ENCODE data around the gene AKIRIN2.

The AKIRIN2 gene

DNA sequence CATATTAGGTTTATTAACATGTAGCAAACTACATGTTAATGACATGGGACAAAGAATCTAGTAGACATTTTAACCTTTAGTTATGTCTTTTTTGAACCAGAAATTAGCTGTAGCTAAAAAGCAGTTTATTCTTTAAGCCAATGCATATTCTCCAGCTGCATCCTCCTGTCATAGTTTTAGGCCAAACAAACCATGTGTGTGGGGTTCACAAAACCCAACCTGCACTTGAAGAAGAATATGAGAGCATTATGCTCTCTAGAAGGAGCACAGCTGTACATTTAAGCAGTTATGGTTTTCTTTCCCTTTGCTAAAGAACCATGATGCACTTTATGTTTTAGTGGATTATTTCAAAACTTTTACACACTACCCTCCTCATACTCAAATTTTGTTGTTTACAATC is 46.2 kb downstream of the AKIRIN2 start:
- no peak for DNase-seq (ENCODE audit: low read depth in 2 of 2)

DNA sequence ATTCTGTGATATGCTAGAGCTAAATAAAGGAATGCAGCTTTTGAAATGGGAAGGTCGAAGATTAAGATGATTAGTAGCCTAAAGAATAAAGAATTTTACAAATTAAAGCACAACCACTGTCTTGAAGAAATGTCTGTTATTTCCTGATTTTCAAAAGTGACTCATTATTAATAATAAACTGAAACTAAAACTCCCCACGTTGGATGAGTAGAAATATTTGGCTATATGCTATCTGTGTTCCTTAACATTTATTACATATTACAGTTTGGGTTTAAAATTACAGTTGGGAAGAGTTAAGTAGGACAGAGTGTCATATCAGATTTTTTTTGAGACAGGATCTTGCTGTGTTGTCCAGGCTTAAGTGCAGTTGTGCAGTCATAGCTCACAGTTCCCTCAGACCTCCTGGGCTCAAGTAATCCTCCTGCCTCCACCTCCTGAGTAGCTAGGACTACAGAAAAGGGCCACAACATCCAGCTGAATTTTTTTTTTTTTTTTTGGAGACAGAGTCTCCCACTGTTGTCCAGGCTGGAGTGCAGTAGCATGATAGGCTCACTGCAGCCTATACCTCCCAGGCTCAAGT is 47.1 kb downstream of the AKIRIN2 start:
- no peak for DNase-seq (ENCODE audit: low read depth in 2 of 2)

DNA sequence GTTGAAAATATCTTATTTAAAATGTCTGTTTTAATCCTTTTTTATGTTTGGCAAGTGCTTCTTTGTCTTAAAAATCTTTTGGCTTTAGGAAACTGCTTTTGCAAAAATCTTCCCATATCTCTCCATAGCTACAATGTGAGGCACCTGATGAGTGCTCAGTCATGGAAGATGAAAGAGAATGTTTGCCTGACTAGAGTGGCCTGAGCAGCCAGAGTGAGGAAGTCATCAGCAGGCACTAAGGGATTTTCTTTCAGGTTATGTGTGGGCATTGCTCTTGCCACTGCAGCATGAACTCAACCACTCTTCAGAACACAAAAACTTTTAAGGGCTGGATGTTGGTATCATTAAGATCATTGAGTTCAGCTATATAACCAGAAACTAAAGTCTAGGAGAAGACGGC is 47.9 kb downstream of the AKIRIN2 start:
- no peak for DNase-seq (ENCODE audit: low read depth in 2 of 2)

DNA sequence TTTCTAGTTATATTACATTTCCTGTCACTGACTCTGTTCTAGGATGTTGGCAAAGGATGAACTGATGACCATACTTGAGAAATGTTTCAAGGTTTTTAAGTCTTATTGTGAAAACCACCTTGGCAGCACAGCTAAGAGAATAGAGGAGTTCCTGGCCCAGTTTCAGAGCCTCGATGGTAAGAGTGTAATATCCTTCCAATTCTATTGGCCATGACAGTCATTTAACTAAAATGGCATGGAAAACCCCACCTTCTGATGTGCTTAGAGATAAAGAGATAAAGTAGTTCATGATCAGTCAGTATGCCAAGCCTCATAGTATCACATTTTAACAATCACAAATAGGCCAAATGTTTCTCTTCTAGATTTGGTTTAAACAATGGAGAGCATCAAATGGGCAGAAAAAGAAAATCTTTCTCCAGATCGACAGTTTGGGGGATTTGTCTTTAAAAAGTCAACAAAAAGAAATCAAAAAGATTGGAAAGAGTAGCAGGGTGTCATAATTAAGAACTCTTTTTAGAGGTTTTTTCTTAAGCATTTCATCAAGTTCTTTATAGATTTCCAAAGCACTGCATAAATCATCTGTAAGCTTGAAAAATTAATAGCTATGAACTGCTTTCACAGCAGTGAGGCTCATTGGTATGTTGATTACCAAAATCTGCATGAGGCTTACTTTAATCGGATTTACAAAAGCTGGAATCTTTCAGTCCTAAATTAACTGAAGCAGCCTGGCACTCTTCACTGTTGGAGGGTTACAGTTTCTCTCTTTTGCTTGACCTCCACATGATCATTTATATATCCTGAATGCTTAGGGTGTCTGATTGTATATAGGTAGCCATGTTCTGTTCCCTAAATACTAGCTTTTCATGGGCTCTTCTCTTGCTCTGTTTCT is 48.7 kb downstream of the AKIRIN2 start:
- no peak for DNase-seq (ENCODE audit: low read depth in 2 of 2)

DNA sequence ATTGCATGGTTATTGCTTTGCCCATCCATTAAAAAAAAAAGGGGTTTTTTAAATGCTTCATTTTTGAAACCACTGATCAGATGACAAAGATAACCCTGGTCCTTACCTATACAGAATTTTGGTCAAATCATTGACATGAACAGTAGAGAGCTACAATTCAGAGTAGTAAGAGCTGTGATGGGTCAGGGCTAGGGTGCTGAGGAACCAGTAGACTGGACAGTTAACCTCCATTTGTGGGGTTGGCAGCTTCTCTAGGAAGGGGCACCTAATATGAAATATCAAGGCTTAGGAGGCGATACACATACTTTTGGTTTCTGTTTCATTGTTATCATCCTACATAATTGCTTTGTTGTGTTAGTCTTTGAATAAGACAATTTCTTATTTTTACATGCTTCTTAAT is 57.0 kb downstream of the AKIRIN2 start:
- DNase-seq (ENCODE audit: low read depth in 2 of 2), result no peak

DNA sequence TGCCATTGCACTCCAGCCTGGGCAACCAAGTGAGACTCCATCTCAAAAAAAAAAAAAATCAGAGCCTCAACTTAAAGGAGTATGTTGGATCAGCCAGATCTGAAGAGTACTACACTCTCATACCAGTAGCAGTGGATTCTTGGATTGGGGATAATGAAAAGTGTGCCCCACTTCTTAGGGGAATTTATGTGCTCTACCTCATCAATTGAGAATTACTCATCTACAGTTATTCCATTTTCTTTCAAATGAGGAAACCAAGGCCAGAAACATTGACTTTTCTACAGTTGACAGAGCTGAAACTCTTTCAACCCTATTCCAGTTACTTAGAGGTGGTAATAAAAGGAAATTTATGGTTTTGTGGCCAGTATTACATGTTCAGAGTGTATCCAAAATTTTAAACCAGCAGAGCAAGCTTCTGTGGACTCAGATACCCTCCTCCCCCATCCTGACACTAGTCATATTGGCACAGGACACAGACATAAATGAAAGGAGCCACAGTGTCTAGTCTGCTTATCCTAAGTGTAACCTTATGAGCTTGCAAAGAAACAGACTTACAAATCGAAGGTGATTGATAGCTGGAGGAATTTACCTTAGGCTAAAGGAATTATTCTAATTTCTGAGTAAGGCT is 60.9 kb downstream of the AKIRIN2 start:
- DNase-seq (ENCODE audit: low read depth in 2 of 2), result no peak

DNA sequence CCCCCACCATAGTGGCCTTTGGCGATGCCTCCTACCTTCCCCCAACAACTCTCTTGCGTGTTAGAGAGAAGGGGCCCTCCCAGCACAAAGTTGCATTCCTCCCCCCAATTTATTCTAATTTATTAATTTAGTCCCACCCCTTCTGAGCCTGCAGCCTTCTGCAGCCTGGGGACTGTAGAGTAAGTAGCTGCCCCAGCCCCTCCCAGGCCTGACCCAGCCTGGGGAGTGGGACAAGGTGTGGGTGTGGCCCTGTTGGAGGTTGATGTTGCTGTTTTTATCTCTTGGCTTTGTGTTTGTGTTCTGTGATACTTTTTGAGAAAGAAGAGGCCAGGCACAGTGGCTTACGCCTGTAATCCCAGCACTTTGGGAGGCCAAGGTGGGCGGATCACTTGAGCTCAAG is 62.7 kb downstream of the AKIRIN2 start:
- DNase-seq (ENCODE audit: low read depth in 2 of 2), result no peak

DNA sequence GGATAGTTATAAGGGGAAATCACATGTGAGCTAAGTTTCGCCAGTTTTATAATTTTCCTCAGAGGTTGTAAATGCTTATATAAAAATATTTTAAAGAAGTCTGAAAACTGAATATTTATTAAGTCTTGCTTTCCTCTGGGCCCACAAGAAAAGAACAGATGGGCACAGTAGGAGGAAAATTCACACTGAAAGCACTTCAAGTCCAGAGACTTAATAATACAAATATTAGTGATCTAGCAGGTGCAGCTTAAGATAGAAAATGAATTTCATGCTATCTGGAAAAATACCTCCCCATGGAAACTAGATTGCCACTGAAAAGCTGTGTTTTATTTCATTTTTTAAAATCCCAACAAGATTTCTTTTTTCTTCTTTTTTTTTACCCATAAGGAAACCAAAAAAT is 64.9 kb downstream of the AKIRIN2 start:
- DNase-seq (ENCODE audit: low read depth in 2 of 2), result no peak

DNA sequence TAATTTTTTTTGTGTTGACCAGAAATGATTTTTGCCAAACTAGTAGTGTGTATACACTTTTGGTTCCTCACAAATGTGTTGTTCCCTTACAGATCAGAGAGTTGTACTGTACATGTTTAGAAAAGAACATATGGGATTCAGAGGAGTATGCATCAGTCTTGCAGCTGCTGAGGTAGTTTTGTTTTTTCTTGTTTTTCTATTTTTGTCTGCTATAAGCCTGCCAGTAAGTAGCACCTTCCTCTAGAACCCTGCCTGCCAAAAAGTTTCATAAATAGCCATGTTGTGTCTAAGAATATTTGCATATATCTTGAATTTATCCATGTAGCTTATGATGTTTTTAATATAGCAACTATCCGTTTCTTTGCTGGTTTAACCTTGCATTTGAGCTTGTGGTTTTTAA is 65.7 kb downstream of the AKIRIN2 start:
- no peak for DNase-seq (ENCODE audit: low read depth in 2 of 2)

DNA sequence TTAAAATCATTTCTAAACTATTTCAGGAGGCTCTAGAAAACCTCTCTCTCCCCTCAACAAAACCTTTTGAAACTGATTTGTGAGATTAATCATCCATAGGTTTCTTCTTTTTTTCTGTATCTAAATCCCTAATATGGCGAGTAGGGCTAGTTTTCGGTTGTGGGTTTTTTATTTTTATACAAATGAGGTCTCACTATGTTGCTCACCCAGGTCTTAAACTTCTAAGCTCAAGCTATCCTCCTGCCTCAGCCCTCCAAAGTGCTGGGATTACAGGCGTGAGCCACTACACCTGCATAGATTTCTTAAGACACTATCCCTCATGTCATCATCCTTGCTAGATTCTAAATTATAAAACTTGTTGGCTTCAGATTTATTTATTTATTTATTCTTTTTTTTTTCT is 68.2 kb downstream of the AKIRIN2 start:
- no peak for DNase-seq (ENCODE audit: low read depth in 2 of 2)

DNA sequence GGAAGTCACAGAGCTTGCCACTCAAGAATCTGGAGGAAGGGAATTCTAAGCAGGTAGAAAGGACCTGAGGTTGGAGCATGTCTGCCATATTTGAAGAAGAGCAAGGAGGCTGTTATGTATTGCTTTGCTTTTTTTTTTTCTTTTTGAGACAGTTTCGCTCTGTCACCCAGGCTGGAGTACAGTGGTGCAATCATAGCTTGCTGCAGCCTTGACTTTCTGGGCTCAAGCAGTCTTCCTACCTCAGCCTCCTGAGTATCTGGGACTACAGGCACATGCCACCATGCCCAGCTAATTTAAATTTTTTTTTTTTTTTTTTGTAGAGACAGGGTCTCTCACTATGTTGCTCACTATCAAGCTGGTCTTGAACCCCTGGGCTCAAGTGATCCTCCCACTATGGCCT is 71.3 kb downstream of the AKIRIN2 start:
- DNase-seq (ENCODE audit: low read depth in 2 of 2), result no peak

DNA sequence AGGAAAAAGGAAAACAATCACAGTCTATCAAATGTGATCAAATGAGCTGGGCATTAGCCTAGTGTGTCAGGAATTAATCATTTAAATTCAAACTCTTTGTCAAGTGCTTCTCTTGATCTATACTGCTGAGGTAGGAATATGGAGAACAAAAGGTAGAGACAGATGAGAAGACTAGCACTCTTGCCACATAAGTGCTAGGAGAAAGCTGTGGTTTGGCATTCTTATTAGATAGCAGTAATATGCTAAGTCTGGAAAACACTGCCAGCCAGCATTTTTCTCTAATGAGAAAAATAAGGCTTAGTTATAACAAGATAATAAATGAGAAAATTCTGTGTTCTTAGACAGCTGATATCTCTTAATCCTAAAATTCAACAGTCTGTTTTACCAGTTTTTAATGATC is 73.2 kb downstream of the AKIRIN2 start:
- DNase-seq (ENCODE audit: low read depth in 2 of 2), result no peak

DNA sequence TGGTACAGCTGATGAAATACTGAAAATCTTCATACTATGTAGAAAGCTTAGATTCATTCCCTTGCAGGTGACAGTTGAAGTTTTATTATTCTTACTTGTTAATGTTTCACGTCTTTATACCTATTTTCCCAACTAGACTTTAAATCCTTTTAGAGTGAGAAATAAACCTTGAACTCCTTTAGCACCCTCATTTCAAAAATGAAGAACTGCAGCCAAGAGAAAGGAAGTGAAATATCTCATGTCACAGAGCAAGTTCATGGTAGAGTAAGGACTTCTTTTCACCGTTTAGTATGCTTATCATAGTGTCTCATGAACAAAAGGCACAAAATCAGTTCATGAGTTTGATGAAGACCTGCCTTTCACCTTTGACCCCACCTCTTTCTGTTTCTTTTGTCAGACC is 73.6 kb downstream of the AKIRIN2 start:
- no peak for DNase-seq (ENCODE audit: low read depth in 2 of 2)
